Activated B cell treated with CpG ODN at 0.5 μM for 24 hours (primary cell): Measurements from ENCODE around the gene ISG15. TPM values are rescaled to one million over a fixed set of nuclear protein-coding genes. Genes with fewer than 3 reads are reported as not detected.
A peak's percentile ranks its signal among the peaks of the same experiment; 100 is the strongest.
"Not testable (repeated sequence)": the region's sequence is repeated elsewhere in the genome, so short reads cannot be mapped to it uniquely, and the experiment has no call there.

Experiments used
- ATAC-seq: fragments of 200-7000 bp; cut with Tn5 transposase; one replicate; pipeline ENCODE4 v1.10.0; 2021; ENCODE audit warnings: low read depth, mild to moderate bottlenecking, moderate library complexity
- CTCF ChIA-PET: fragments of 350-600 bp; sonication (Branson Sonifier 250); formaldehyde crosslinking; loops from one replicate; lab custom pipeline; 2021; ENCODE audit warnings: antibody characterized with exemption; lab: Charles Lee
- POLR2A ChIA-PET: fragments of 350-600 bp; sonication (Branson Sonifier 250); formaldehyde crosslinking; loops from one replicate; lab custom pipeline; 2021; ENCODE audit warnings: antibody characterized with exemption; lab: Charles Lee
- DNase-seq: peaks from one replicate; pipeline ENCODE4 v3.0.0; 2022
- H3K27ac Mint-ChIP-seq: one replicate; pipeline ENCODE4 v1.8.0; 2020; ENCODE audit warnings: mixed read lengths
- H3K27me3 Mint-ChIP-seq: one replicate; pipeline ENCODE4 v1.8.0; 2021; ENCODE audit warnings: mixed read lengths
- H3K36me3 Mint-ChIP-seq: one replicate; pipeline ENCODE4 v1.8.0; 2021; ENCODE audit warnings: low read depth, mixed read lengths
- H3K4me1 Mint-ChIP-seq: one replicate; pipeline ENCODE4 v1.8.0; 2021; ENCODE audit warnings: mixed read lengths
- H3K4me3 Mint-ChIP-seq: one replicate; pipeline ENCODE4 v1.8.0; 2020; ENCODE audit warnings: mild to moderate bottlenecking, mixed read lengths
- H3K9me3 Mint-ChIP-seq: one replicate; pipeline ENCODE4 v1.8.0; 2020; ENCODE audit warnings: mixed read lengths
- intact Hi-C: fragments of 100-400 bp; cut with micrococcal nuclease; formaldehyde crosslinking; loops from one replicate; pipeline ENCODE4 v1.15.1; 2024
- total RNA-seq: library from RNA; stranded (reverse); gene quantifications from 2 replicates; pipeline ENCODE4 v1.2.3, GENCODE V29; 2022
- TF ChIP-seq, protein P1 (sequence below): fragments of 200-600 bp; IDR thresholded peaks from one replicate; pipeline ENCODE4 v1.8.0; 2022; ENCODE audit warnings: antibody characterized with exemption, mild to moderate bottlenecking

Gene ISG15
- total RNA-seq, 1 donor from 2014 or later = 25.8 TPM

DNA sequence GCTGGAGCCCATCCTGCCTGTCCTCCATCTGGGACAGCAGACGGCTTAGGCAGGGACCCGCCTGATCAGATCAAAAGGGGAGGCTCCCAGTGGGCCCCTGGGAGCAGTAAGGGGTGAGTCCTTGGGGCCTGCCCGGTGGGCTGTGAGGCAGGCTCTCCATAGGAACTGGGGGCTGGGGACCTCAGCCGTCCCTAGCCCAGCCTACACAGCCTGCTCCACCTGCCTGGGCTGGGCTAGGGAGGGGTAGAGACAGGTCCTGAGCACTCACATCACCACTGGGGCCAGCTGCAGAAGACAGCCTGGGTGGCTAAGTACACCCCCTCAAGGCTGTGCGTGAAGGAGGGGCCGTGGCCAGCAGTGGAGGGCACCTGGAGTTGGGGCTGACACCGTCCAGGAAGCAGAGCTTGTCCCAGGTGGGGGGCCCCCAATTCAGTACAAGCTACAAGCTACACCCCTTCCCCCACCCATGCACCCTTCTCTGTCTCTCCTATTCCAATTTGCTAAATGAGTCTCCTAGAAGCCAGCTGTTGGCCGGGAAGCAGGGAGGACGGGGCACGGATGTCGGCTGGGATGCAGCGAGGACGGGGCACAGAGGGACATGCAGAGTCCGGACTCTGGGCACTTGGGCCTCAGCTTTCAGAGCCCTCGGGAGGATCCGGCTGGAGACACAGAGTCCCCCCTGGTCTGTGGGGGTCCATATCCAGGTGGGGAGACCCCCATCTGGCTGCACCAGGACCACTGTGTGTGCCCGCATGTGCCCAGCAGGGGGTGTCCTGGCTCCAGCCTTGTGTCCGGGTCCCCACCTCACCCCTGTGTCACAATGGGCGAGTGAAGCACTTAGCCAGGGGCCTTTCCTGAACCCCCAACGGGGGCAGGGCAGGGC is 1.7 kb downstream of the ISG15 start:
- Mint-ChIP-seq H3K27me3 (no peaks in the 10 kb centered on the region), H3K27ac (no peak overlapping the region), H3K4me1 (peaks cover 30% of the 10 kb centered on the region), H3K9me3 (no peaks in the 10 kb centered on the region), H3K4me3 (no peak overlapping the region), H3K36me3 (peaks cover 7% of the 10 kb centered on the region)
- ChIA-PET CTCF (interaction anchor here (1.0 to 2.5 kb wide), 4 partner anchors 11 to 108 kb away, joined by 3 to 14 read pairs (median 4); no protein-coding TSS in a partner anchor), POLR2A (interaction anchor here (0.5 to 1.6 kb wide), 2 partner anchors 49 to 1511 kb away, joined by 3 to 5 read pairs; partner anchors contain the start of gene PANK4)
- DNase-seq (no peak), ATAC-seq (no peak)
- intact Hi-C loops = loop anchor here (5.0 kb wide), 1 partner anchor 257 kb away; the partner anchor contains the start of gene UBE2J2
- TF ChIP-seq, protein P1, sequence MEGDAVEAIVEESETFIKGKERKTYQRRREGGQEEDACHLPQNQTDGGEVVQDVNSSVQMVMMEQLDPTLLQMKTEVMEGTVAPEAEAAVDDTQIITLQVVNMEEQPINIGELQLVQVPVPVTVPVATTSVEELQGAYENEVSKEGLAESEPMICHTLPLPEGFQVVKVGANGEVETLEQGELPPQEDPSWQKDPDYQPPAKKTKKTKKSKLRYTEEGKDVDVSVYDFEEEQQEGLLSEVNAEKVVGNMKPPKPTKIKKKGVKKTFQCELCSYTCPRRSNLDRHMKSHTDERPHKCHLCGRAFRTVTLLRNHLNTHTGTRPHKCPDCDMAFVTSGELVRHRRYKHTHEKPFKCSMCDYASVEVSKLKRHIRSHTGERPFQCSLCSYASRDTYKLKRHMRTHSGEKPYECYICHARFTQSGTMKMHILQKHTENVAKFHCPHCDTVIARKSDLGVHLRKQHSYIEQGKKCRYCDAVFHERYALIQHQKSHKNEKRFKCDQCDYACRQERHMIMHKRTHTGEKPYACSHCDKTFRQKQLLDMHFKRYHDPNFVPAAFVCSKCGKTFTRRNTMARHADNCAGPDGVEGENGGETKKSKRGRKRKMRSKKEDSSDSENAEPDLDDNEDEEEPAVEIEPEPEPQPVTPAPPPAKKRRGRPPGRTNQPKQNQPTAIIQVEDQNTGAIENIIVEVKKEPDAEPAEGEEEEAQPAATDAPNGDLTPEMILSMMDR = no peak

DNA sequence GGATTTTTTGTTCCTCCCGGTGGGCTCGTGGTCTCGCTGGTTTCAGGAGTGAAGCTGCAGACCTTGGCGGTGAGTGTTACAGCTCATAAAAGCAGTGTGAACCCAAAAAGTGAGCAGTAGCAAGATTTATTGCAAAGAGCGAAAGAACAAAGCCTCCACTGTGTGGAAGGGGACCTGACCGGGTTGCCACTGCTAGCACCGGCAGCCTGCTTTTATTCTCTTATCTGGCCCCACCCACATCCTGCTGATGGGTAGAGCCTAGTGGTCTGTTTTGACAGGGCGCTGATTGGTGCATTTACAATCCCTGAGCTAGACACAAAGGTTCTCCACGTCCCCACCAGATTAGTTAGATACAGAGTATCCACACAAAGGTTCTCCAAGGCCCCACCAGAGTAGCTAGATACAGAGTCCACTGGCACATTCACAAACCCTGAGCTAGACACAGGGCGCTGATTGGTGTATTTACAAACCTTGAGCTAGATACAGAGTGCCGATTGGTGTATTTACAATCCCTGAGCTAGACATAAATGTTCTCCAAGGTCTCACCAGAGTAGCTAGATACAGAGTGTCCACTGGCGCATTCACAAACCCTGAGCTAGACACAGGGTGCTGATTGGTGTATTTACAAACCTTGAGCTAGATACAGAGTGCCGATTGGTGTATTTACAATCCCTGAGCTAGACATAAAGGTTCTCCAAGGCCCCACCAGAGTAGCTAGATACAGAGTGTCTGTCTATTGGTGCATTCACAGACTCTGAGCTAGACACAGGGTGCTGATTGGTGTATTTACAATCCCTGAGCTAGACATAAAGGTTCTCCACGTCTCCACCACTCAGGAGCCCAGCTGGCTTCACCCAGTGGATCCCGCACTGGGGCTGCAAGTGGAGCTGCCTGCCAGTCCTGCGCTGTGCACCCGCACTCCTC is 4.4 kb downstream of the ISG15 start:
- H3K4me1 Mint-ChIP-seq = peaks cover 30% of the 10 kb centered on the region
- intact Hi-C loops = loop anchor here (2.0 kb wide), 1 partner anchor 15 kb away; no protein-coding TSS in a partner anchor
- DNase-seq, POLR2A ChIA-PET, H3K4me3 Mint-ChIP-seq, CTCF ChIA-PET, H3K27ac Mint-ChIP-seq, ATAC-seq, H3K27me3 Mint-ChIP-seq, H3K9me3 Mint-ChIP-seq, H3K36me3 Mint-ChIP-seq: not testable (repeated sequence)

GRCh38 chr1:1018321-1018685 is 5.0 kb downstream of the ISG15 start:
- ATAC-seq, H3K4me3 Mint-ChIP-seq, H3K36me3 Mint-ChIP-seq, H3K27ac Mint-ChIP-seq, DNase-seq, H3K9me3 Mint-ChIP-seq, H3K27me3 Mint-ChIP-seq: not testable (repeated sequence)
- ChIA-PET POLR2A (interaction anchor here (0.6 to 2.0 kb wide), 2 partner anchors 16 to 45 kb away, joined by 4 to 14 read pairs; no protein-coding TSS in a partner anchor), CTCF (interaction anchor here (1.4 kb wide), 1 partner anchor 16 kb away, joined by 4 read pairs; no protein-coding TSS in a partner anchor)
- peaks cover 24% of the 10 kb centered on the region for H3K4me1 Mint-ChIP-seq
- intact Hi-C loops = loop anchor here (2.0 kb wide), 1 partner anchor 16 kb away; no protein-coding TSS in a partner anchor

GRCh38 chr1:1019122-1019999 is 6.1 kb downstream of the ISG15 start:
- ChIA-PET POLR2A (interaction anchor here (0.6 to 2.0 kb wide), 7 partner anchors 13 to 387 kb away, joined by 3 to 14 read pairs (median 3); no protein-coding TSS in a partner anchor), CTCF (interaction anchor here (1.0 to 1.4 kb wide), 5 partner anchors 13 to 286 kb away, joined by 3 to 8 read pairs (median 4); no protein-coding TSS in a partner anchor)
- Mint-ChIP-seq H3K9me3 (no peaks in the 10 kb centered on the region), H3K4me1 (peaks cover 14% of the 10 kb centered on the region), H3K36me3 (no peaks in the 10 kb centered on the region), H3K27ac (no peak overlapping the region), H3K4me3 (peak overlapping the region; percentile 72), H3K27me3 (peaks cover 4% of the 10 kb centered on the region)
- ATAC-seq (peak; percentile 87), DNase-seq (peak; percentile 84)
- intact Hi-C loops = loop anchor here (1.0 to 2.0 kb wide), 2 partner anchors 17 to 45 kb away; no protein-coding TSS in a partner anchor
- TF ChIP-seq, protein P1 = no peak

DNA sequence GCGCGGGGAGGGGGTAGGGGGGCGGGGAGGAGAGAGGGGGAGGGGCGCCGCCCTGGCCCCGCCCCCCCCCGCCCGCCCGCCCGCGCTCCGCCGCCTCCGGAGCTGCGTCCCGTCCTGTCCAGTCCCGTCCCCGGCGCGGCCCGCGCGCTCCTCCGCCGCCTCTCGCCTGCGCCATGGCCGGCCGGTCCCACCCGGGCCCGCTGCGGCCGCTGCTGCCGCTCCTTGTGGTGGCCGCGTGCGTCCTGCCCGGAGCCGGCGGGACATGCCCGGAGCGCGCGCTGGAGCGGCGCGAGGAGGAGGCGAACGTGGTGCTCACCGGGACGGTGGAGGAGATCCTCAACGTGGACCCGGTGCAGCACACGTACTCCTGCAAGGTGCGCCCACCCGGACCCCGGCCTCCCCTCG is 6.7 kb downstream of the ISG15 start, which contains the start of gene AGRN:
TSS of gene AGRN (plus strand) at position 121 of the 405 bp plus-strand sequence. CDS start at position 174, 53 bp downstream.
- intact Hi-C loops = loop anchor here (1.0 to 2.0 kb wide), 3 partner anchors 17 to 96 kb away; partner anchors contain the start of gene C1orf159
- DNase-seq (peak; percentile 59), ATAC-seq (peak; percentile 21)
- H3K27me3 Mint-ChIP-seq = peaks cover 4% of the 10 kb centered on the region
- H3K4me1 Mint-ChIP-seq = peaks cover 8% of the 10 kb centered on the region
- H3K36me3 Mint-ChIP-seq = no peaks in the 10 kb centered on the region
- CTCF ChIA-PET = interaction anchor here (1.0 to 1.4 kb wide), 5 partner anchors 12 to 285 kb away, joined by 3 to 8 read pairs (median 4); no protein-coding TSS in a partner anchor
- no peaks in the 10 kb centered on the region for H3K9me3 Mint-ChIP-seq
- H3K27ac Mint-ChIP-seq = no peak within 1 kb of the TSS
- POLR2A ChIA-PET = interaction anchor here (1.1 to 2.0 kb wide), 3 partner anchors 13 to 44 kb away, joined by 5 to 14 read pairs (median 7); no protein-coding TSS in a partner anchor
- TF ChIP-seq, protein P1 = no peak
- peak within 1 kb of the TSS; percentile 72 for H3K4me3 Mint-ChIP-seq
